Osteoblast (primary cell): ENCODE results near the gene VOPP1. TPM values are rescaled to one million over a fixed set of nuclear protein-coding genes. Genes with fewer than 3 reads are reported as not detected.
A peak's percentile ranks its signal among the peaks of the same experiment; 100 is the strongest.

ENCODE experiments used
- DNase-seq: peaks from one replicate; pipeline ENCODE4 v3.0.0; 2011; ENCODE audit warnings: low spot score, mixed read lengths; ENCODE audit not compliant: insufficient read length; ENCODE audit errors: missing footprints
- H2AFZ ChIP-seq: 2 replicates; pipeline ENCODE4 v1.6.0; 2011; ENCODE audit warnings: mild to moderate bottlenecking, low read length
- H3K27ac ChIP-seq: 2 replicates; pipeline ENCODE4 v1.5.1; 2011; ENCODE audit warnings: mild to moderate bottlenecking, low read depth, low read length, moderate library complexity
- H3K27me3 ChIP-seq: 2 replicates; pipeline ENCODE4 v1.6.0; 2012; ENCODE audit warnings: mild to moderate bottlenecking, control low read depth, inconsistent platforms, low read length, moderate library complexity; ENCODE audit not compliant: insufficient read depth
- H3K36me3 ChIP-seq: 2 replicates; pipeline ENCODE4 v1.5.1; 2011; ENCODE audit warnings: mild to moderate bottlenecking, low read length, control low read depth, moderate library complexity; ENCODE audit not compliant: insufficient read depth
- H3K4me1 ChIP-seq: 2 replicates; pipeline ENCODE4 v1.5.1; 2011; ENCODE audit warnings: mild to moderate bottlenecking, low read length, control low read depth, moderate library complexity; ENCODE audit not compliant: insufficient read depth
- H3K4me2 ChIP-seq: 2 replicates; pipeline ENCODE4 v1.6.0; 2011; ENCODE audit warnings: mild to moderate bottlenecking, low read length; ENCODE audit not compliant: insufficient read depth
- H3K4me3 ChIP-seq: fragments of 200-600 bp; sonication (generic); 3 replicates; pipeline ENCODE4 v1.5.1; 2012; ENCODE audit warnings: mild to moderate bottlenecking, low read length, inconsistent platforms; ENCODE audit not compliant: insufficient read depth
- H3K79me2 ChIP-seq: 2 replicates; pipeline ENCODE4 v1.6.0; 2012; ENCODE audit warnings: mild to moderate bottlenecking, low read length, control low read depth, inconsistent platforms; ENCODE audit not compliant: insufficient read depth
- H3K9me3 ChIP-seq: 2 replicates; pipeline ENCODE4 v1.5.1; 2011; ENCODE audit warnings: low read depth, low read length, control low read depth
- H4K20me1 ChIP-seq: 2 replicates; pipeline ENCODE4 v1.6.0; 2012; ENCODE audit warnings: mild to moderate bottlenecking, low read length, control low read depth; ENCODE audit not compliant: insufficient read depth
- CTCF ChIP-seq: IDR thresholded peaks from 2 replicates; pipeline ENCODE4 v1.5.1; 2011; ENCODE audit warnings: mild to moderate bottlenecking, low read depth, low read length, moderate library complexity; ENCODE audit errors: extremely low read depth
- total RNA-seq: library from RNA; depleted of rRNA; stranded (reverse); fragments of >200 nt; gene quantifications from 2 replicates; pipeline ENCODE4 v1.2.3, GENCODE V29; 2012

VOPP1 gene
- total RNA-seq, 1 donor: 74.6 TPM

GRCh38 chr7:55537458-55537990 lies 34.8 kb downstream of the VOPP1 start:
- peaks cover 72% of the 10 kb centered on the region for H3K79me2 ChIP-seq
- H4K20me1 ChIP-seq: peaks cover 67% of the 10 kb centered on the region
- TF ChIP-seq CTCF: no peak

GRCh38 chr7:55536619-55537457 lies 35.5 kb downstream of the VOPP1 start:
- DNase-seq: no peak
- H3K27me3 ChIP-seq: no peaks in the 10 kb centered on the region
- H3K9me3 ChIP-seq: no peaks in the 10 kb centered on the region
- no peak overlapping the region for H3K27ac ChIP-seq
- H3K36me3 ChIP-seq: no peaks in the 10 kb centered on the region
- no peak for TF ChIP-seq CTCF
- peaks cover 74% of the 10 kb centered on the region for H3K79me2 ChIP-seq
- H3K4me2 ChIP-seq: no peak overlapping the region
- peaks cover 74% of the 10 kb centered on the region for H4K20me1 ChIP-seq
- no peak overlapping the region for H2AFZ ChIP-seq
- H3K4me3 ChIP-seq: no peak overlapping the region
- peaks cover 38% of the 10 kb centered on the region for H3K4me1 ChIP-seq

More at GRCh38 chr7:55537458-55537990, 34.8 kb downstream of the VOPP1 start:
- H3K9me3 ChIP-seq: no peaks in the 10 kb centered on the region
- peaks cover 37% of the 10 kb centered on the region for H3K4me1 ChIP-seq
- no peak for DNase-seq
- H3K27ac ChIP-seq: no peak overlapping the region
- H2AFZ ChIP-seq: no peak overlapping the region
- H3K4me2 ChIP-seq: no peak overlapping the region
- no peaks in the 10 kb centered on the region for H3K27me3 ChIP-seq
- H3K36me3 ChIP-seq: no peaks in the 10 kb centered on the region
- no peak overlapping the region for H3K4me3 ChIP-seq

GRCh38 chr7:55535617-55536016 lies 36.7 kb downstream of the VOPP1 start:
- no peak for TF ChIP-seq CTCF
- Histone ChIP-seq H3K9me3 (no peaks in the 10 kb centered on the region), H3K27ac (no peak overlapping the region), H3K4me3 (no peak overlapping the region), H3K27me3 (no peaks in the 10 kb centered on the region), H3K4me1 (peaks cover 42% of the 10 kb centered on the region), H3K4me2 (no peak overlapping the region), H4K20me1 (peaks cover 77% of the 10 kb centered on the region), H2AFZ (no peak overlapping the region), H3K79me2 (peaks cover 73% of the 10 kb centered on the region), H3K36me3 (no peaks in the 10 kb centered on the region)
- DNase-seq: no peak

GRCh38 chr7:55534916-55535590 lies 37.2 kb downstream of the VOPP1 start:
- H3K27me3 ChIP-seq: no peaks in the 10 kb centered on the region
- no peak overlapping the region for H2AFZ ChIP-seq
- no peaks in the 10 kb centered on the region for H3K36me3 ChIP-seq
- H4K20me1 ChIP-seq: peaks cover 79% of the 10 kb centered on the region
- H3K4me1 ChIP-seq: peaks cover 42% of the 10 kb centered on the region
- TF ChIP-seq CTCF: no peak
- no peak overlapping the region for H3K4me3 ChIP-seq
- no peak for DNase-seq
- H3K27ac ChIP-seq: no peak overlapping the region
- peak overlapping the region; percentile 39 for H3K4me2 ChIP-seq
- H3K9me3 ChIP-seq: no peaks in the 10 kb centered on the region
- peaks cover 75% of the 10 kb centered on the region for H3K79me2 ChIP-seq
